GM12878 (cell line): ENCODE results near the gene SUMF1. TPM values are rescaled to one million over a fixed set of nuclear protein-coding genes. Genes with fewer than 3 reads are reported as not detected.

Experiments
- ASH2L ChIP-seq: fragments of 300-600, 200-600 bp; sonication (generic); IDR thresholded peaks from 2 replicates; pipeline ENCODE4 v1.6.1; 2017; ENCODE audit warnings: low read depth, mild to moderate bottlenecking, borderline replicate concordance
- CHD4 ChIP-seq: fragments of 200-600 bp; sonication (generic); IDR thresholded peaks from 2 replicates; pipeline ENCODE4 v1.6.1; 2016; ENCODE audit warnings: mild to moderate bottlenecking
- E2F8 ChIP-seq: fragments of 450-650 bp; IDR thresholded peaks from 2 replicates; pipeline ENCODE4 v1.6.1; 2018; ENCODE audit warnings: mild to moderate bottlenecking, low read depth, moderate library complexity; ENCODE audit not compliant: partially characterized antibody
- EGR1 ChIP-seq, 2 experiments: IDR thresholded peaks; 1 replicate in 1 of 2; 2 replicates in 1 of 2; pipeline ENCODE4 v1.6.1; 2011 to 2012; ENCODE audit warnings: low read depth in 2 of 2, low read length in 2 of 2, borderline replicate concordance in 1 of 2, mild to moderate bottlenecking in 1 of 2, moderate library complexity in 1 of 2
- IKZF2 ChIP-seq, 2 experiments: fragments of 450-650 bp; IDR thresholded peaks; 2 replicates each; pipeline ENCODE4 v1.6.1; 2017; ENCODE audit warnings: mild to moderate bottlenecking in 2 of 2, moderate library complexity in 2 of 2
- IRF3 ChIP-seq: fragments of 450-650 bp; IDR thresholded peaks from 2 replicates; pipeline ENCODE4 v1.6.1; 2014; ENCODE audit warnings: mild to moderate bottlenecking
- JUND ChIP-seq: IDR thresholded peaks from 2 replicates; pipeline ENCODE4 v1.6.1; 2012; ENCODE audit warnings: low read depth, mild to moderate bottlenecking, low read length, improper control_type of control experiment, moderate library complexity
- MLLT1 ChIP-seq: fragments of 450-650 bp; IDR thresholded peaks from 2 replicates; pipeline ENCODE4 v1.6.1; 2016; ENCODE audit warnings: mild to moderate bottlenecking
- NR2F1 ChIP-seq: fragments of 450-650 bp; conservative IDR thresholded peaks from 2 replicates; pipeline ENCODE4 v1.6.1; 2017; ENCODE audit warnings: mild to moderate bottlenecking
- RELB ChIP-seq: fragments of 450-650 bp; IDR thresholded peaks from 2 replicates; pipeline ENCODE4 v1.6.1; 2017; ENCODE audit warnings: low read depth, mild to moderate bottlenecking, moderate library complexity
- SMC3 ChIP-seq: IDR thresholded peaks from 2 replicates; pipeline ENCODE4 v1.6.1; 2011; ENCODE audit warnings: low read length, improper control_type of control experiment, borderline replicate concordance
- TCF3 ChIP-seq: IDR thresholded peaks from 2 replicates; pipeline ENCODE4 v1.6.1; 2012; ENCODE audit warnings: low read depth, mild to moderate bottlenecking, low read length, borderline replicate concordance; ENCODE audit not compliant: insufficient read depth
- ZZZ3 ChIP-seq: IDR thresholded peaks from 2 replicates; pipeline ENCODE4 v1.6.1; 2011; ENCODE audit warnings: low read depth; ENCODE audit not compliant: control insufficient read depth, insufficient read length
- polyA plus RNA-seq, 11 experiments: library from polyadenylated mRNA; depleted of rRNA in 4 of 11; unstranded in 6 of 11; stranded (reverse) in 5 of 11; fragments of >200 nt; fragmentation: Nextera tagmentation in 4 of 11; fragmentation: Illumina TruSeq in 1 of 11; extraction: Ambion mirVana in 4 of 11; extraction: Trizol in 1 of 11; gene quantifications; 1 replicate in 1 of 11; 2 replicates in 10 of 11; pipeline versions ENCODE4 v1.2.1 to v1.2.3, GENCODE V29; 2011 to 2016; ENCODE audit warnings: inconsistent platforms in 2 of 11, missing spikeins in 2 of 11, low read depth in 1 of 11
- total RNA-seq, 4 experiments: library from RNA; depleted of rRNA in 3 of 4; stranded (reverse); fragments of >200 nt in 3 of 4; fragmentation: Illumina TruSeq in 1 of 4; extraction: Trizol in 1 of 4; gene quantifications; 2 replicates each; pipeline versions ENCODE4 v1.2.1 to v1.2.3, GENCODE V29; 2013 to 2021

The SUMF1 gene
- total and polyA plus RNA-seq, 10 of the 15 experiments (the other 5 are each of a cell fraction or from before 2014, with no cell fraction given): 3.2 to 14.3 (median 8.5) TPM

- TF ChIP-seq MLLT1: no peak
- TF ChIP-seq SMC3: no peak
- no peak for TF ChIP-seq TCF3
- TF ChIP-seq E2F8: no peak
- TF ChIP-seq NR2F1: no peak
- no peak for TF ChIP-seq IRF3
- no peak for TF ChIP-seq RELB
- no peak for TF ChIP-seq IKZF2 (IDR thresholded peaks at IDR 0.05)
- TF ChIP-seq JUND: no peak
- no peak for TF ChIP-seq EGR1 (IDR thresholded peaks at IDR 0.05; ENCODE audit: borderline replicate concordance in 1 of 2, low read depth in 2 of 2, low read length in 2 of 2)
- TF ChIP-seq ASH2L: no peak
- no peak for TF ChIP-seq CHD4
- TF ChIP-seq ZZZ3: no peak
- TF ChIP-seq, all 136 proteins: peak for 0
Measured at GRCh38 chr3:4395448-4395847, 71.6 kb downstream of the SUMF1 start (continued).
